ENCODE results near the gene KL. TPM values are rescaled to one million over a fixed set of nuclear protein-coding genes. Genes with fewer than 3 reads are reported as not detected.

KL gene
- total and polyA plus RNA-seq, 2 of the 8 experiments (the other 6 are each of a cell fraction or from before 2014, with no cell fraction given) = 0.02 TPM; not detected in 1

GRCh38 chr13:33022986-33023385 lies 6.8 kb downstream of the KL start (continued):
- TF ChIP-seq RNF2 (IDR thresholded peaks at IDR 0.05; ENCODE audit: borderline replicate concordance, low read depth, low read length, missing control alignments, poor library complexity, severe bottlenecking) = no peak
- no peak for TF ChIP-seq CEBPB (IDR thresholded peaks at IDR 0.05; ENCODE audit: low read depth, low read length)
- TF ChIP-seq KDM1A (IDR thresholded peaks at IDR 0.05; ENCODE audit: borderline replicate concordance, low read length) = no peak
- no peak for TF ChIP-seq CHD1 (IDR thresholded peaks at IDR 0.05; ENCODE audit: low read depth, low read length)
- no peak for TF ChIP-seq CHD2 (IDR thresholded peaks at IDR 0.05; ENCODE audit: low read length)
- TF ChIP-seq ATF2 (IDR thresholded peaks at IDR 0.05; ENCODE audit: low read length) = no peak
- no peak for TF ChIP-seq TAF1 (IDR thresholded peaks at IDR 0.05; ENCODE audit: low read depth, low read length)
- TF ChIP-seq TAF7 (optimal IDR thresholded peaks at IDR 0.05; ENCODE audit: borderline replicate concordance, low read depth, low read length) = no peak
